HG03354 (cell line): ENCODE measurements around the gene SLC27A3.
"Not testable (repeated sequence)": the region's sequence is repeated elsewhere in the genome, so short reads cannot be mapped to it uniquely, and the experiment has no call there.

Experiments
- ATAC-seq: cut with Tn5 transposase; IDR thresholded peaks from one replicate; pipeline ENCODE4 v1.9.1; 2021; ENCODE audit warnings: mild to moderate bottlenecking; ENCODE audit not compliant: unreplicated experiment, poor library complexity, severe bottlenecking

The SLC27A3 gene

DNA sequence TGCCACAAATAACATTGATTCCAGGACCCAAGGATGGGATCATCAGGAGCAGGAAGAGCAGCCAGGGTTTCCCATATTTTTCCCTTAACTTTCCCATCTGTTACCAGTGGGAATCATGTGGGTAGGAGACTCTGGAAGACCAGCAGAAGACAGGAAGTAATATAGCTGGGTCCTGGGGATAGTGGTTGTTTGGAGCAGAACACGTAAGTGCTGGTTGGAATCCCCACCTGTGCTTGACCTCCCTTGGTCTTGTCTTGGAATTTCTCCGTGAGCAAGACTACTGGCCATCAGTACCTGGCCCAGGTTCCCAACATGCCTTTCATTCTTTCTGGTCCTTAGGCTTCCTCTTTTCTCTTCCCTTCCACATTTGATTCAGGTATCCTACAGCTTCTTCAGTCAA lies 20.9 kb upstream of the SLC27A3 start:
- ATAC-seq: no peak

- no peak for ATAC-seq
Observed at GRCh38 chr1:153760440-153760839, 14.8 kb upstream of the SLC27A3 start.

DNA sequence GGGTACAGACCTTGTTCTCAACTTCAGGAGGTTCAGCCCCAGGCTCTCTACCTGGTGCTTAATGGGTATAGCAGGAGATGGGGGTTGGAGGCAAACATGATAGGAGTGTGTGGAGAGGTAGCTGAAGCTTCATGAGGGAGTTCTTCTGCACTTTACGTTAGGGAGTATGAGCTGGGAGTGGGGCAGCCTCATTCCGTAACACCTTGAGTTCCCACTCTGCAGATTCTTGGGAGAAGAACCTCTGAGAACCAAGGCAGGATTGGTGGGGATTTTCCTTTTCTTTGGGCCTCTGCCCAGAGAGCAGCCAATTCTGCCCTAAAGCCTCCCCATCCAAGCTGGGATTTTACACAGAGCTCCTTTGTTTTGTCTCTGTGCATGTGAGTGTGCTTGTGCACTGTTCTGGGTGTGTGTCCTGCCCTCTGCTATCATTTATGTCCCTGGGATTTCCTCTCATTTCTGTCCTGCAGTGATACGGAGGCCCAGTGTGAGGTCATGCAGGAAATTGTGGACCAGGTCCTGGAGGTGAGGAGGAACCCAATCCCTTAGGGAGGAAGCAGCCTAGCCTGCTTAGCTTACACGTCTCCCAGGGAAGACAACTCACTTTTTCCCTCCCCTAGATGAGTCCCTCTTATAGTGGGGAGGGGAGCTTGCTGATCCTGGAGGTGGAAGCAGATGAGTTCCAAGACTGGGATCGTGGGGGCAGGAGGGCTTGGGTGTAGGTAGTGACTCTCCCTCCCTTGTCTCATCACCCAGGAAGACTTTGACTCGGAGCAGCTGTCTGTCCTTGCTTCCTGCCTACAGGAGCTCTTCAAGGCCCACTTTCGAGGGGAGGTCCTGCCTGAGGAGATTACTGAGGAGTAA lies 11.6 kb upstream of the SLC27A3 start:
- no peak for ATAC-seq

- no peak for ATAC-seq
Observed at GRCh38 chr1:153764310-153764709, 10.9 kb upstream of the SLC27A3 start.

GRCh38 chr1:153766663-153767062 lies 8.5 kb upstream of the SLC27A3 start:
- ATAC-seq: not testable (repeated sequence)

DNA sequence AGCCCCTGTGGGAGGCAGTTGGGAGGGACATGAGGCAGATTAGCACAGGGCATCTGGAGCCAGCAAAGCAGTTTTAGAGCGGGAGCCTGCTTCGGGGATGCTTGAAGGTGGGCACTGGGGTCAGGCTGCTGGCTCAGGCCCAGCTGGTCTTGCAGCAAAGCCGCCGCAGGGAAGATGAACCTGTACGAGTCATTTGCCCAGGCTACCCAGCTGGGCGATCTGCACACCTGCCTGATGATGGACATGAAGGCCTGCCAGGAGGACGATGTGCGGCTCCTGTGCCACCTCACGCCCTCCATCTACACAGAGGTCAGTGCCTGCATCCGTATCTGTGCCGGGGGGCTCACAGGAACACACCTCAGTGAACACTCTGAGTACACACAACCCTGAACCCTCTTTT lies 7.7 kb upstream of the SLC27A3 start:
- ATAC-seq: no peak

- no peak for ATAC-seq
Observed at GRCh38 chr1:153768316-153769181, 6.7 kb upstream of the SLC27A3 start.

DNA sequence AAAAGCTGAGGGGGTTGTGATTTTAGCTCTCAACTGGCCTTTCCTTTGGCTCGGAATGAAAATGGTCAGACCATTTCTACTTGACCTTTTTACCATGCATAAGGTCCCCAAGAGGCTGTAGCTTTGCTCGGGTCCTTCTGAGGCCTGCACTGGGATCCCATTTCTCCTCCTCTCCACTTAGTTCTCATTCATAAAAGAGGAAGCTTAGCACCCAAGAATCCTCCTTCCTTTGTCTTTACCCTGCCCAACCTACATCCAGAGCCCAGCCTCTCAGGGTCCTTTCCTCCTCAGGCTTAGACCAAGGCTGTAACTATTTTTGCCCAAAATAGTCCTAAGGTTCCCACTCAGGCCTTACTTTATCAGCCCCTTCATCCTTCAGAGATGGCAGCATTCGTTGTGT lies 6.0 kb upstream of the SLC27A3 start:
- ATAC-seq: no peak

DNA sequence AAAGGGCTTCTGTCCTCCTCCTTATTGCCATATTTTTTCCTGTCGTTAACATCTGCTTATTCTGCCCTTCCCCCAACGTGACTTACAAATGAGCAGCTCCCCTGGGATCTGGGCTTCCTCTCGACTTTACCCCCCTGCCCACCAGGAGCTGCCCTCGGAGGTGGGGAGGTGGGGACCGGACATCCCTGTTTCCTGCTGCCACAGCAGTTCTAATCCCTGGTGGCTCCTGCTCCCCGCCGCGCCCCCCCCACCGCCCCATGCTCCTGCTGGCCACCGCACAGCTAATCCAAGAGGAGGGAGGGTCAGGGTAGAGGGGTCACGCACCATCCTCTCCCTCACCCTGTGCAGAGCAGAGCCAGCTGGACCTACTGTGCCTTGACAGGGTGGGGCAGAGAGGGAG lies 4.4 kb upstream of the SLC27A3 start:
- ATAC-seq: no peak

DNA sequence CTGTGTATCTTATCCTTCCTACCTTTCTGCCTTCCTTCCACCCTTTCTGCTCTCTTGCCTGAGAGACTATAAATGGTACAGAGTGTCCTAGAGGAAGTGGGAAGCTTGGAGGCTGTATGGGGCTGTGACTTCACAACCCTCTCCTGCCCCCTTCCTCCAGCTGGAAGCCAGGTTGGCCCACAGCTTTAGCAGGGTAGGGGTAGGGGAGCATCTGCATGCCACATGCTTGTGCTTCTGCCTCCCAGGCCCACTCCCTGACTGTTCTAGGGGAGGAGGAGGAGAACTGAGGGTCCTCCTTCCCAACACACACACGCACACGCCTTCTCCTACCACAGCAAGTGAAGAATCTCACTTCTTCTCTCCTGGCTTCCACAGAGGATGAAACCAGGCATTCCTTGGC lies 3.9 kb upstream of the SLC27A3 start:
- ATAC-seq: no peak

- ATAC-seq: no peak
Observed at GRCh38 chr1:153771841-153772593, 3.2 kb upstream of the SLC27A3 start.

DNA sequence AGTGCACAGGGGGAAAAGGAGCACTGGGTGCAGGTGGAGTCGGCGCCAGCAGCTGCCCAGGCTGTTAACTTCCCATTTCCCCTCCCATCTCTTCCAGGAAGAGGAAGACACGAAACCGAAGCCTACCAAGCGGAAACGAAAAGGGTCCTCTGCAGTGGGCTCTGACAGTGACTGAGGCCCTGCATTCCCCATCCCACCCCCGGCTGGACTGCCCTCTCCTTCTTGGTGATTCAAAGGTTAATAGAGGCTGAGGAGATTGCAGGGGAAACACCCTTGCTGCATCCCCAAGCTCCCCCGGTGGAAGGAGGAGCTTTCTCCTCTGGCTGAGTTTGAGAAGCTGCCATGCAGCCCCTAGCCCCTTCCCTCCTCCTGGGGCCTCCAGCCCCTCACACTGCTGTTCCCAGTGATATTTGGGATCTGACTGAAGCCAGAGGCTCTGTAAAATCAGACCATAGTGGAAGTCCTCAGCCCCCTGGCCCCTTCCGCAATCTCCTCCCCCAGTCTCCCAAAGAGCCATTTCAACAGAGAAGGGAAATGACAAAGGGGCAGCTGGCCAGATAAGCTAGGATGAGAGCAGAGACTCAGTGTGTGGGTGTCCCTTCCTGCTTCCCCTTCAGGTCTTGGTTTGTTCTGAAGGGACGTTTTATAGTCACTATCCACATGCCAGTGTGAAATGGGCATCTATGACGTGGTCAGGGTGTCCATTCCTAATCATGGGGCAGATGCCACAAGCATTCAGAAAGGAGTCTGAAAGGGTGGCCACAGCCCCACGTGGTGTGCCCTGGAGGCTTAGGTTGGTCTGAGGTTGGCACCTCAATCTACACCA lies 1.9 kb upstream of the SLC27A3 start:
- no peak for ATAC-seq

- ATAC-seq: no peak
Observed at GRCh38 chr1:153774026-153774595, 1.1 kb upstream of the SLC27A3 start.

DNA sequence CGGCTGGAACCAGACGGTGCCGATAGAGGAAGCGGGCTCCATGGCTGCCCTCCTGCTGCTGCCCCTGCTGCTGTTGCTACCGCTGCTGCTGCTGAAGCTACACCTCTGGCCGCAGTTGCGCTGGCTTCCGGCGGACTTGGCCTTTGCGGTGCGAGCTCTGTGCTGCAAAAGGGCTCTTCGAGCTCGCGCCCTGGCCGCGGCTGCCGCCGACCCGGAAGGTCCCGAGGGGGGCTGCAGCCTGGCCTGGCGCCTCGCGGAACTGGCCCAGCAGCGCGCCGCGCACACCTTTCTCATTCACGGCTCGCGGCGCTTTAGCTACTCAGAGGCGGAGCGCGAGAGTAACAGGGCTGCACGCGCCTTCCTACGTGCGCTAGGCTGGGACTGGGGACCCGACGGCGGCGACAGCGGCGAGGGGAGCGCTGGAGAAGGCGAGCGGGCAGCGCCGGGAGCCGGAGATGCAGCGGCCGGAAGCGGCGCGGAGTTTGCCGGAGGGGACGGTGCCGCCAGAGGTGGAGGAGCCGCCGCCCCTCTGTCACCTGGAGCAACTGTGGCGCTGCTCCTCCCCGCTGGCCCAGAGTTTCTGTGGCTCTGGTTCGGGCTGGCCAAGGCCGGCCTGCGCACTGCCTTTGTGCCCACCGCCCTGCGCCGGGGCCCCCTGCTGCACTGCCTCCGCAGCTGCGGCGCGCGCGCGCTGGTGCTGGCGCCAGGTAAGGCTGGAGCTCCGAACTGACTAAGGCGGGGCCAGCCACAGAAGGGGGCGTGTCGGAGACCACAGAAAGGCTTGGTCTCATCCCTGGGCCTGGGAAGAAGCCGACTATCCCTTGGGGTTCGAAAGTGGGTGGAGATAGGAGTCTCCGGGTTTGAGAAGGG lies 486 bp downstream of the SLC27A3 start:
- peak; percentile 59 for ATAC-seq

DNA sequence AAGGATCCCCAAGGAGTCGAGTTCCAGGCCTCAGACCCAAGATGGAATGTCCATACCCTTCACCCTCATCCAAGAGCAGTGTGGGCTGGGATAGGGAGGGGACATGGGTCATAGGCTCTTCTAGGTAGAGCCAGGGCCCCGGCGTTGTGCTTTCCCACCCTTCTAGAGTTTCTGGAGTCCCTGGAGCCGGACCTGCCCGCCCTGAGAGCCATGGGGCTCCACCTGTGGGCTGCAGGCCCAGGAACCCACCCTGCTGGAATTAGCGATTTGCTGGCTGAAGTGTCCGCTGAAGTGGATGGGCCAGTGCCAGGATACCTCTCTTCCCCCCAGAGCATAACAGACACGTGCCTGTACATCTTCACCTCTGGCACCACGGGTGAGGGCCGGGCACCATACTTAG lies 1.1 kb downstream of the SLC27A3 start:
- no peak for ATAC-seq

- no peak for ATAC-seq
Observed at GRCh38 chr1:153776845-153777370, 1.7 kb downstream of the SLC27A3 start.

DNA sequence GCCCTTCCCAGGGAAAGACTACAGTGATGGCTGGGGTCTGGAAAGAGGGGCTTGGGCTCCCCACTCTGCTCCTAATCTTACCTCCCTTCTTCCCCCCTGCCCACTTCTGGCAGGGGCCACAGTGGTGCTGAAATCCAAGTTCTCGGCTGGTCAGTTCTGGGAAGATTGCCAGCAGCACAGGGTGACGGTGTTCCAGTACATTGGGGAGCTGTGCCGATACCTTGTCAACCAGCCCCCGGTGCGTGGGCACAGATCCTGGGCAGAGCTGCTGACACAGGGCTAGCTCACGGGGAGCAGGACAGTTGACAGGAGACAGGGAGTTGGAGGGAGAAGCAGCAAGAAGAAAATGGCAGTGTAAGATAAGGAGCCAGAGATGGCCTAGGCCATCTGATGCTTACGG lies 2.4 kb downstream of the SLC27A3 start:
- no peak for ATAC-seq
